D721Med (cell line): ENCODE results near the gene GPR3.

Experiments used
- DNase-seq: peaks from one replicate; pipeline ENCODE4 v3.0.0; 2011; ENCODE audit warnings: low spot score; ENCODE audit not compliant: insufficient read length
- FAIRE-seq: peaks from 2 replicates; lab custom pipeline; 2011; peaks lifted over from hg19 to GRCh38; lab: Jason Lieb, UNC
- CTCF ChIP-seq: IDR thresholded peaks from 2 replicates; pipeline ENCODE4 v1.5.1; 2012; ENCODE audit warnings: mild to moderate bottlenecking, control low read depth; ENCODE audit not compliant: insufficient read depth; ENCODE audit errors: missing control alignments

The GPR3 gene

GRCh38 chr1:27348861-27349783 lies 43.3 kb upstream of the GPR3 start:
- no peak for TF ChIP-seq CTCF
- DNase-seq (no peak), FAIRE-seq (no peak)

DNA sequence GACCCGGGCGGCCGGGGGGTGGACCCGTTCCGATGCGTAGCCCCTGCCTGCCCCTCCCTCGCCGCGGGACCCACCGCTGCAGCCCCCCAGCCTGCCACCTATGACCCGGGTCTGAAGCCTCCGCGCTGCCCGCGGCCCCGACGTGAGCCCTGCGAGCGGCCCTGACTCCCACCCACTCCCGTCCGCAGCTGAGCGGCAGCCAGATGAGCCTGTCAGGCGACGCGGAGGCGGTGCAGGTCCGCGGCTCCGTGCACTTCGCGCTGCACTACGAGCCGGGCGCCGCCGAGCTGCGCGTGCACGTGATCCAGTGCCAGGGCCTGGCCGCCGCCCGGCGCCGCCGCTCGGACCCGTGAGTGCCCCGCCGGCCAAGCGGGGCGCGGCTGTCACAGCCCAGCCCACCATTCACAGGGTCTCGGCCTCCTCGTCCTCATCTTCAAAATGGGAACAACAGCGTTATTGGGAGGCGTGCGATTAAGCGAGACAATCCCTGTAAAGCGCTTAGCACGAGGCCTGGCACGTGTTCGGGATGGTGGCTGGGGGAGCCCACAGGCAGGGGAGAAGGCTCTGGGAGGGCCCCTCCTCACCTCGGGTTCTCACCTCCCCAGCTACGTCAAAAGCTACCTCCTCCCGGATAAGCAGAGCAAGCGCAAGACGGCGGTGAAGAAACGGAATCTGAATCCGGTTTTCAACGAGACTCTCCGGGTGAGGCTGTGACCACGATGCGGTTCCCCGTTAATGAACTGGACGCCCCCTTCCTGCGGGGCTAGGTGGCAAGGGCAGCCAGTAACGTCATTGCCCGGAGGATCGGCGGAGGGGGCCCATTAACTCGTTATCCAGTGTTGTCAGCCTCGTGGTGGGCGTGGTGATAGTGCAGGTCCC lies 42.4 kb upstream of the GPR3 start:
- peak; percentile 71 for DNase-seq
- TF ChIP-seq CTCF: no peak
- no peak for FAIRE-seq

- DNase-seq: no peak
- no peak for FAIRE-seq
- TF ChIP-seq CTCF: no peak
Observed at GRCh38 chr1:27350663-27351540, 41.5 kb upstream of the GPR3 start.

DNA sequence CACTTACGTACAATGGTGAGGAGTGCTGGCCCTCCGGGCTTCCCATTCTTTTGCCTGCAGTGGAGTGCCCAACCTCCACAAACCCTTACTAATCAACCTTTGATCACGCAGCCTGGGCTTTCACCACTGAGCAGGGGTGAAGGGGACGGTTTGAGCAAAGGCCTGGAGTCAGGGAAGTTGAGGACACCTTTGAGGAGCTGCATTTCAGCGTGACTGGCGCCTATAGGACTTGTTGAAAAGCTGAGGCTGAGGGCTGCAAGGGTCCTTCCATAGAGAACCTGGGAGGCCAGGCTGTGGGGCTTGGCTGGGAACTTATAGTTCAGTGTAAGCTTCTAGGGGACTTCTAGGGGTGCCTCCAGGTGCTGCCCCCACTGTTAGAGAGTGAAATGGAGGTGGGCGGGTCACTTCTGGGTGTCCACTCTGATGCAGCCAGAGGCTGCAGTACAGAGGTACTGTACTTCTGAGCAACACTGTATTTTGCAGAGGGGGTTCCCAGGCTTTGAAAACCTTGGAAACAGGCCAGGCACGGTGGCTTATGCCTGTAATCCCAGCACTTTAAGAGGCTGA lies 40.8 kb upstream of the GPR3 start:
- no peak for TF ChIP-seq CTCF
- FAIRE-seq (no peak), DNase-seq (no peak)

DNA sequence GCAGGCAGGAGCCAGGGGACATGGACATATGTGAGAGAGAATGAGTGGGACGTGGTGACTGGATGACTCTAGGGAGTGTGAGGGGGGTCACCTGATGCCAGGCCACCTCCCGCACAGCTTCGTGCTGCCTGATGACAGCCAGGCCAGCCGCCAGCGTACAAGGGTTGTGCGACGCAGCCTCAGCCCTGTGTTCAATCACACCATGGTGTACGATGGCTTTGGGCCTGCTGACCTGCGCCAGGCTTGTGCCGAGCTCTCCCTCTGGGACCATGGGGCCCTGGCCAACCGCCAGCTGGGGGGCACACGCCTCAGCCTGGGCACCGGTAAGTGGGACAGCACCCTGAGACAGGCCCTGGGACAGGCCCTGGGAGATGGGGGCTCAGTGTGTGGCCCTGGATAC lies 39.3 kb upstream of the GPR3 start:
- no peak for TF ChIP-seq CTCF
- FAIRE-seq: no peak
- DNase-seq: no peak

DNA sequence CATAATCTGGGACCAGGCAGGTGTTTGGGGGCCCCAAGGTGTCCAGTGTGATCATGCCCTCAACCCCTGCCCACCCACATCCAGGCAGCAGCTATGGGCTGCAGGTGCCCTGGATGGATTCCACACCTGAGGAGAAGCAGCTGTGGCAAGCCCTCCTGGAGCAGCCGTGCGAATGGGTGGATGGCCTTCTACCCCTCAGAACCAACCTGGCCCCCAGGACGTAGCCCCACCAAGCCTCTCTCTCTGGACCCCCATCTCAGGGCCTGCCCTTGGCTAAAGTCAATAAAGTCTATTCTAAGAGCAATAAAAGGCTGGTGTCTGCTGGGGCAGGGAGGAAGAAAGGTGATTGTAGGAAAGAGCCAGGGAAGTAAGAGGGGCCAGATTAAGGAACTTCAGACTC lies 38.8 kb upstream of the GPR3 start:
- no peak for FAIRE-seq
- TF ChIP-seq CTCF: no peak
- no peak for DNase-seq
